ENCODE results near the gene SENP1. TPM values are rescaled to one million over a fixed set of nuclear protein-coding genes. Genes with fewer than 3 reads are reported as not detected.
A peak's percentile ranks its signal among the peaks of the same experiment; 100 is the strongest.

Gene SENP1
- total and polyA plus RNA-seq, 2 of the 4 experiments (the other 2 are of a cell fraction): 7.2 to 25.3 TPM

- H3K27ac ChIP-seq (ENCODE audit: insufficient read depth, low read length): peak overlapping the region; percentile 93
- no peaks in the 10 kb centered on the region for H3K9me3 ChIP-seq (ENCODE audit: control insufficient read depth, insufficient read depth, low read length)
- peak overlapping the region; percentile 91 for H2AK9ac ChIP-seq (replicated peaks; ENCODE audit: low read depth, low read length, poor library complexity)
- H2BK15ac ChIP-seq (ENCODE audit: low read depth, low read length): no peak overlapping the region
- intact Hi-C loops (cut with micrococcal nuclease): no loop called here
- dilution Hi-C loops (cut with HindIII; ENCODE audit: low sequenced_read_pairs, unreplicated experiment): no loop called here
- H2BK5ac ChIP-seq (ENCODE audit: low read depth, low read length, poor library complexity, severe bottlenecking): peak overlapping the region; percentile 93
- CTCF ChIA-PET: interaction anchor here (1.0 kb wide), 1 partner anchor 14 kb away, joined by 3 read pairs; the partner anchor contains the start of gene PFKM
- peak overlapping the region; percentile 60 for H2BK120ac ChIP-seq (ENCODE audit: low read depth, low read length)
- H3K9me1 ChIP-seq (ENCODE audit: insufficient read depth, low read length): 0 out of 2 replicates have a peak, but pooled peaks cover 3% of the 10 kb centered on the region
- H3K4ac ChIP-seq (ENCODE audit: low read depth, low read length): peak overlapping the region; percentile 95
- no peak for TF ChIP-seq BHLHE40 (IDR thresholded peaks at IDR 0.05; ENCODE audit: low read depth, low read length)
- TF ChIP-seq CTCF (conservative IDR thresholded peaks at IDR 0.05; ENCODE audit: low read depth, low read length): no peak
- no peak for TF ChIP-seq RFX5 (IDR thresholded peaks at IDR 0.05; ENCODE audit: low read depth, low read length)
- TF ChIP-seq RAD21 (IDR thresholded peaks at IDR 0.05; ENCODE audit: low read length): no peak
- TF ChIP-seq SMC3 (IDR thresholded peaks at IDR 0.05; ENCODE audit: low read depth, low read length): no peak
- TF ChIP-seq MXI1 (IDR thresholded peaks at IDR 0.05; ENCODE audit: borderline replicate concordance, low read depth, low read length): no peak
- TF ChIP-seq USF2 (IDR thresholded peaks at IDR 0.05; ENCODE audit: low read depth, low read length): no peak
- no peak for TF ChIP-seq CEBPB (IDR thresholded peaks at IDR 0.05; ENCODE audit: low read depth, low read length)
- TF ChIP-seq NFE2L2 (IDR thresholded peaks at IDR 0.05; ENCODE audit: low read depth, low read length): no peak
- peak overlapping the region; percentile 38 for H4K5ac ChIP-seq (ENCODE audit: low read depth, low read length)
- ATAC-seq (ENCODE audit: low read depth): no peak; the same call in 1 of the 2 replicates
- H3K23ac ChIP-seq (ENCODE audit: low read depth, low read length): peak overlapping the region; percentile 100
- H3K4me1 ChIP-seq (ENCODE audit: control insufficient read depth, insufficient read depth, low read length): peaks cover 7% of the 10 kb centered on the region
- H3K9ac ChIP-seq (ENCODE audit: low read depth, low read length): peak overlapping the region; percentile 73
- WGBS, 2 experiments (ENCODE audit: extremely low coverage in 2 of 2, insufficient read length in 1 of 2): 0% methylated on average over 14 of the region's 30 CpGs; no CpG with 5 or more reads in 1 of the 2 experiments
- H2AK5ac ChIP-seq (ENCODE audit: low read depth, low read length): peak overlapping the region; percentile 3
- H2BK20ac ChIP-seq (ENCODE audit: low read depth, low read length): no peak overlapping the region
- peak overlapping the region; percentile 71 for H3K56ac ChIP-seq (ENCODE audit: extremely low read depth, insufficient read depth, low read length)
- peak overlapping the region; percentile 99 for H3K4me2 ChIP-seq (ENCODE audit: low read depth, low read length)
- POLR2A ChIA-PET (ENCODE audit: unreplicated experiment): no interaction called here
- peak overlapping the region; percentile 83 for H3K4me3 ChIP-seq (ENCODE audit: insufficient read depth, low read depth, low read length)
- peak overlapping the region; percentile 95 for H4K91ac ChIP-seq (ENCODE audit: insufficient read depth, low read depth, low read length)
- no TSS peak for BruUV-seq (replicated peaks)
- H4K20me1 ChIP-seq (ENCODE audit: insufficient read depth, low read length): no peaks in the 10 kb centered on the region
- peak overlapping the region; percentile 85 for H3K14ac ChIP-seq (replicated peaks; ENCODE audit: low read depth, low read length)
- in situ Hi-C loops (cut with MboI; ENCODE audit: low sequenced_read_pairs): no loop called here
- DNase-seq: peak; percentile 30
- H3K36me3 ChIP-seq (ENCODE audit: control insufficient read depth, insufficient read depth, low read length): no peaks in the 10 kb centered on the region
- H3K79me1 ChIP-seq (ENCODE audit: low read depth in 1 of 2, low read length in 2 of 2): peaks cover 18 to 33% of the 10 kb centered on the region in 2 experiments
- peak overlapping the region; percentile 98 to 100 for H4K8ac ChIP-seq (ENCODE audit: low read depth in 2 of 2, low read length in 2 of 2)
- H3K27me3 ChIP-seq (ENCODE audit: control insufficient read depth, insufficient read depth, low read length): no peaks in the 10 kb centered on the region
- peak overlapping the region; percentile 99 for H2AFZ ChIP-seq (replicated peaks; ENCODE audit: low read length, poor library complexity)
- H3K18ac ChIP-seq (ENCODE audit: low read depth, low read length): peak overlapping the region; percentile 32; the same call in 1 of the 2 replicates
Measured at GRCh38 chr12:48105321-48105866, 485 bp downstream of the SENP1 start.

All from IMR-90 (cell line).